Chondrocyte (in vitro differentiated cells): ENCODE results near the gene CRTC2. TPM values are rescaled to one million over a fixed set of nuclear protein-coding genes. Genes with fewer than 3 reads are reported as not detected.
A peak's percentile ranks its signal among the peaks of the same experiment; 100 is the strongest.

ENCODE experiments used
- DNase-seq: peaks from one replicate; pipeline ENCODE4 v3.0.0; 2021; ENCODE audit warnings: mixed read lengths, low spot score
- H3K27ac Mint-ChIP-seq: one replicate; pipeline ENCODE4 v1.8.0; 2021; ENCODE audit warnings: mild to moderate bottlenecking, moderate library complexity, mixed read lengths; ENCODE audit not compliant: unreplicated experiment
- H3K27me3 Mint-ChIP-seq: 2 replicates; pipeline ENCODE4 v1.8.0; 2021; ENCODE audit warnings: low read depth, mixed read lengths
- H3K36me3 Mint-ChIP-seq: 2 replicates; pipeline ENCODE4 v1.8.0; 2021; ENCODE audit warnings: low read depth, mixed read lengths
- H3K4me1 Mint-ChIP-seq: 2 replicates; pipeline ENCODE4 v1.8.0; 2021; ENCODE audit warnings: low read depth, mild to moderate bottlenecking, mixed read lengths
- H3K4me3 Mint-ChIP-seq: one replicate; pipeline ENCODE4 v1.8.0; 2021; ENCODE audit warnings: mild to moderate bottlenecking, moderate library complexity, mixed read lengths; ENCODE audit not compliant: unreplicated experiment
- H3K9me3 Mint-ChIP-seq: 2 replicates; pipeline ENCODE4 v1.8.0; 2021; ENCODE audit warnings: low read depth, mixed read lengths
- CTCF ChIP-seq: fragments of 200-600 bp; sonication (generic); IDR thresholded peaks from 2 replicates; pipeline ENCODE4 v1.5.0; 2021; ENCODE audit warnings: antibody characterized with exemption, mild to moderate bottlenecking, moderate library complexity
- total RNA-seq: library from RNA; stranded (reverse); gene quantifications from 3 replicates; pipeline ENCODE4 v1.2.1, GENCODE V29; 2021

The CRTC2 gene
- total RNA-seq, 1 donor from 2014 or later = 24.2 TPM

- peak within 1 kb of the TSS; percentile 95 for H3K27ac Mint-ChIP-seq
- no peaks in the 10 kb centered on the region for H3K27me3 Mint-ChIP-seq
- peaks cover 27% of the 10 kb centered on the region for H3K4me1 Mint-ChIP-seq
- peak within 1 kb of the TSS; percentile 95 for H3K4me3 Mint-ChIP-seq
- peak; percentile 88 for DNase-seq
- TF ChIP-seq CTCF = no peak
- H3K9me3 Mint-ChIP-seq = no peaks in the 10 kb centered on the region
- H3K36me3 Mint-ChIP-seq = peaks cover 20% of the 10 kb centered on the region
Observed at GRCh38 chr1:153977250-153978240, 19.1 kb upstream of the CRTC2 start, which contains the start of gene JTB. Gene JTB (minus strand): TSS chr1:153977674. CDS start chr1:153977252, 422 bp downstream.

DNA sequence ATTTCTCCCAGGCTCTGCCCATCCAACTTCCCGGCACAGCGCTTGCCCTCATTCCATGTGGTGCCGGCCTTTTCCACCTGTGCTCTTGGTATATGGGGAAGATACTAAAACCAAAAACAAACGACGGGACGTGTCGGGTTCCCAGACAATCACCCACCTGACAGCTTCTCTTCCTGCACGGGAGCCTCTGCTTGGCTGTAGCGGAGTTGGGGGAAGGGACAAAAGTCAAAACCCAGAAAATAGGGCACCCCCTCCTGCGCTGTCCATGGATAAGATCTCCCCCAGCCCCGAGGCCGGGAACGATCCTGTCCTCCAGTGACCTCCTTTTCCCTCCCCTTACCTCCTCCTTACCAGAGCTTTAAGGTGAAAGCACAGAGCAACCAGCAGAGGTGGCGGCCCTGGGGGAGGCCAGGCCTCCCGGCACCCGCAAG, 18.4 kb upstream of the CRTC2 start:
- H3K9me3 Mint-ChIP-seq = no peaks in the 10 kb centered on the region
- H3K27me3 Mint-ChIP-seq = no peaks in the 10 kb centered on the region
- H3K36me3 Mint-ChIP-seq = peaks cover 16% of the 10 kb centered on the region
- H3K4me1 Mint-ChIP-seq = peaks cover 27% of the 10 kb centered on the region
- H3K27ac Mint-ChIP-seq = peak overlapping the region; percentile 94
- no peak for TF ChIP-seq CTCF
- no peak for DNase-seq
- H3K4me3 Mint-ChIP-seq = peak overlapping the region; percentile 95

- no peaks in the 10 kb centered on the region for H3K9me3 Mint-ChIP-seq
- H3K4me1 Mint-ChIP-seq = peaks cover 24% of the 10 kb centered on the region
- peaks cover 11% of the 10 kb centered on the region for H3K36me3 Mint-ChIP-seq
- H3K27me3 Mint-ChIP-seq = no peaks in the 10 kb centered on the region
- no peak overlapping the region for H3K4me3 Mint-ChIP-seq
- no peak for TF ChIP-seq CTCF
- no peak overlapping the region for H3K27ac Mint-ChIP-seq
- no peak for DNase-seq
Observed at GRCh38 chr1:153973525-153973924, 15.1 kb upstream of the CRTC2 start.

GRCh38 chr1:153973071-153973470, 14.7 kb upstream of the CRTC2 start:
- Mint-ChIP-seq H3K27me3 (no peaks in the 10 kb centered on the region), H3K36me3 (peaks cover 11% of the 10 kb centered on the region), H3K9me3 (no peaks in the 10 kb centered on the region), H3K4me3 (no peak overlapping the region), H3K4me1 (peaks cover 23% of the 10 kb centered on the region), H3K27ac (no peak overlapping the region)
- no peak for TF ChIP-seq CTCF
- DNase-seq = no peak

GRCh38 chr1:153970346-153970745, 11.9 kb upstream of the CRTC2 start:
- Mint-ChIP-seq H3K27me3 (no peaks in the 10 kb centered on the region), H3K4me1 (peaks cover 28% of the 10 kb centered on the region), H3K36me3 (peaks cover 5% of the 10 kb centered on the region), H3K27ac (no peak overlapping the region), H3K9me3 (no peaks in the 10 kb centered on the region), H3K4me3 (no peak overlapping the region)
- TF ChIP-seq CTCF = no peak
- DNase-seq = no peak
